Measurements from ENCODE around the gene SETDB2. TPM values are rescaled to one million over a fixed set of nuclear protein-coding genes. Genes with fewer than 3 reads are reported as not detected.

SETDB2 gene
- total RNA-seq, 1 experiment from 2014 or later, result 2.7 TPM

DNA sequence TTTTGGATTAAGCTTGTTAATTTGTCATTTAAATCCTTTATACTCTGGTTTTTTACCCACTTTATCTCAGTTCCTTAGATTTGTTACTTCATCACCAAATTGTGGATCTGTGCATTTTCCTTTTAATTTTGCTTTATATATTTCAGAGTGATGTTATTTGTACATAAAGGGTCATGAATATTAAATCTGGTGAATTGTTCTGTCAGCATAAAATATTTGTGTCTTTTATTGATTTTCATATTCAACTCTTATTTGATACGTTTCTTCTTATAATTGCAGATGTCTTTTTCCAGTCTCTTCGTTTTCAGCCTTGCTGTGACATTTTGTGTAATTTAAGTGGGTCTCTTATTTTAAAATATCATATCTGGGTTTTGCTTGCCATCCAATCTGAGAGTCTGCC is 4.7 kb downstream of the SETDB2 start:
- ChIA-PET POLR2A (ENCODE audit: unreplicated experiment) (no interaction called here), CTCF (no interaction called here)
- DNase-seq (no peak), ATAC-seq (no peak)
- intact Hi-C loops (cut with micrococcal nuclease), result loop anchor here (5.0 kb wide), 1 partner anchor 134 kb away; no protein-coding TSS in a partner anchor
- Histone ChIP-seq H3K4me2 (ENCODE audit: low read length) (peak overlapping the region; percentile 99), H3K9me2 (replicated peaks; ENCODE audit: low read length) (no peaks in the 10 kb centered on the region), H3K27me3 (ENCODE audit: low read length) (no peaks in the 10 kb centered on the region), H3K4me1 (ENCODE audit: insufficient read depth, low read length) (peaks cover 29% of the 10 kb centered on the region), H3K9ac (ENCODE audit: low read length) (no peak overlapping the region), H2AFZ (ENCODE audit: low read length) (no peak overlapping the region), H3K9me3 (ENCODE audit: low read length) (no peaks in the 10 kb centered on the region), H3F3A (ENCODE audit: low read length, unreplicated experiment) (no peaks in the 10 kb centered on the region), H3K36me3 (ENCODE audit: low read depth, low read length) (no peaks in the 10 kb centered on the region), H4K20me1 (ENCODE audit: low read length) (no peaks in the 10 kb centered on the region), H3K79me2 (ENCODE audit: low read length) (peaks cover 39% of the 10 kb centered on the region), H3K4me3 (ENCODE audit: low read length) (no peak overlapping the region), H3K27ac (ENCODE audit: low read length) (no peak overlapping the region)
- no TSS peak for BruUV-seq (replicated peaks)
- TF ChIP-seq EZH2phosphoT487 (IDR thresholded peaks at IDR 0.05; ENCODE audit: borderline replicate concordance, low read length) (no peak), EZH2 (IDR thresholded peaks at IDR 0.05; ENCODE audit: low read length, unreplicated experiment) (no peak)
- TF ChIP-seq, protein P1, sequence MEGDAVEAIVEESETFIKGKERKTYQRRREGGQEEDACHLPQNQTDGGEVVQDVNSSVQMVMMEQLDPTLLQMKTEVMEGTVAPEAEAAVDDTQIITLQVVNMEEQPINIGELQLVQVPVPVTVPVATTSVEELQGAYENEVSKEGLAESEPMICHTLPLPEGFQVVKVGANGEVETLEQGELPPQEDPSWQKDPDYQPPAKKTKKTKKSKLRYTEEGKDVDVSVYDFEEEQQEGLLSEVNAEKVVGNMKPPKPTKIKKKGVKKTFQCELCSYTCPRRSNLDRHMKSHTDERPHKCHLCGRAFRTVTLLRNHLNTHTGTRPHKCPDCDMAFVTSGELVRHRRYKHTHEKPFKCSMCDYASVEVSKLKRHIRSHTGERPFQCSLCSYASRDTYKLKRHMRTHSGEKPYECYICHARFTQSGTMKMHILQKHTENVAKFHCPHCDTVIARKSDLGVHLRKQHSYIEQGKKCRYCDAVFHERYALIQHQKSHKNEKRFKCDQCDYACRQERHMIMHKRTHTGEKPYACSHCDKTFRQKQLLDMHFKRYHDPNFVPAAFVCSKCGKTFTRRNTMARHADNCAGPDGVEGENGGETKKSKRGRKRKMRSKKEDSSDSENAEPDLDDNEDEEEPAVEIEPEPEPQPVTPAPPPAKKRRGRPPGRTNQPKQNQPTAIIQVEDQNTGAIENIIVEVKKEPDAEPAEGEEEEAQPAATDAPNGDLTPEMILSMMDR (conservative IDR thresholded peaks at IDR 0.05; ENCODE audit: low read depth, low read length), result no peak

GRCh38 chr13:49450105-49450819 is 6.2 kb downstream of the SETDB2 start:
- no TSS peak for BruUV-seq (replicated peaks)
- CTCF ChIA-PET, result interaction anchor here (0.6 kb wide), 1 partner anchor 56 kb away, joined by 3 read pairs; no protein-coding TSS in a partner anchor
- POLR2A ChIA-PET (ENCODE audit: unreplicated experiment), result no interaction called here

More at GRCh38 chr13:49450105-49450819, 6.2 kb downstream of the SETDB2 start:
- Histone ChIP-seq H3K9me3 (ENCODE audit: low read length) (no peaks in the 10 kb centered on the region), H3K27me3 (ENCODE audit: low read length) (no peaks in the 10 kb centered on the region), H3K79me2 (ENCODE audit: low read length) (peaks cover 39% of the 10 kb centered on the region), H3K9me2 (replicated peaks; ENCODE audit: low read length) (no peaks in the 10 kb centered on the region), H3K36me3 (ENCODE audit: low read depth, low read length) (no peaks in the 10 kb centered on the region), H3F3A (ENCODE audit: low read length, unreplicated experiment) (no peaks in the 10 kb centered on the region), H2AFZ (ENCODE audit: low read length) (no peak overlapping the region), H3K4me1 (ENCODE audit: insufficient read depth, low read length) (peaks cover 29% of the 10 kb centered on the region), H3K4me3 (ENCODE audit: low read length) (no peak overlapping the region), H3K4me2 (ENCODE audit: low read length) (no peak overlapping the region), H3K9ac (ENCODE audit: low read length) (no peak overlapping the region), H4K20me1 (ENCODE audit: low read length) (no peaks in the 10 kb centered on the region), H3K27ac (ENCODE audit: low read length) (no peak overlapping the region)
- intact Hi-C loops (cut with micrococcal nuclease), result no loop called here
- no peak for DNase-seq
- ATAC-seq, result no peak
- TF ChIP-seq EZH2 (IDR thresholded peaks at IDR 0.05; ENCODE audit: low read length, unreplicated experiment), result no peak
- TF ChIP-seq, protein P1 (conservative IDR thresholded peaks at IDR 0.05; ENCODE audit: low read depth, low read length), result no peak
- no peak for TF ChIP-seq EZH2phosphoT487 (IDR thresholded peaks at IDR 0.05; ENCODE audit: borderline replicate concordance, low read length)

Measured in PC-3 (cell line).